Panc1 (cell line): ENCODE data around the gene PMF1.
A peak's percentile ranks its signal among the peaks of the same experiment; 100 is the strongest.

Experiments
- POLR2AphosphoS5 ChIP-seq: IDR thresholded peaks from 2 replicates; pipeline ENCODE4 v1.6.1; 2012; ENCODE audit warnings: mild to moderate bottlenecking, low read depth, low read length, moderate library complexity
- SIN3A ChIP-seq: IDR thresholded peaks from 2 replicates; pipeline ENCODE4 v1.6.1; 2012; ENCODE audit warnings: low read depth, mild to moderate bottlenecking, low read length, moderate library complexity, borderline replicate concordance; ENCODE audit not compliant: insufficient read depth
- TCF7L2 ChIP-seq: IDR thresholded peaks from 2 replicates; pipeline ENCODE4 v1.6.1; 2011; ENCODE audit warnings: mild to moderate bottlenecking, low read depth, low read length, inconsistent platforms
- TF ChIP-seq, protein P1 (sequence below): fragments of 450-650 bp; IDR thresholded peaks from 2 replicates; pipeline ENCODE4 v1.5.1; 2017; ENCODE audit warnings: mild to moderate bottlenecking
- TF ChIP-seq, protein P2 (sequence below), 2 experiments: IDR thresholded peaks; 2 replicates each; pipeline ENCODE4 v1.6.1; 2011 to 2012; ENCODE audit warnings: low read depth in 2 of 2, control low read depth in 1 of 2, low read length in 1 of 2, mild to moderate bottlenecking in 1 of 2, moderate library complexity in 1 of 2; ENCODE audit not compliant: insufficient read depth in 1 of 2

DNA sequence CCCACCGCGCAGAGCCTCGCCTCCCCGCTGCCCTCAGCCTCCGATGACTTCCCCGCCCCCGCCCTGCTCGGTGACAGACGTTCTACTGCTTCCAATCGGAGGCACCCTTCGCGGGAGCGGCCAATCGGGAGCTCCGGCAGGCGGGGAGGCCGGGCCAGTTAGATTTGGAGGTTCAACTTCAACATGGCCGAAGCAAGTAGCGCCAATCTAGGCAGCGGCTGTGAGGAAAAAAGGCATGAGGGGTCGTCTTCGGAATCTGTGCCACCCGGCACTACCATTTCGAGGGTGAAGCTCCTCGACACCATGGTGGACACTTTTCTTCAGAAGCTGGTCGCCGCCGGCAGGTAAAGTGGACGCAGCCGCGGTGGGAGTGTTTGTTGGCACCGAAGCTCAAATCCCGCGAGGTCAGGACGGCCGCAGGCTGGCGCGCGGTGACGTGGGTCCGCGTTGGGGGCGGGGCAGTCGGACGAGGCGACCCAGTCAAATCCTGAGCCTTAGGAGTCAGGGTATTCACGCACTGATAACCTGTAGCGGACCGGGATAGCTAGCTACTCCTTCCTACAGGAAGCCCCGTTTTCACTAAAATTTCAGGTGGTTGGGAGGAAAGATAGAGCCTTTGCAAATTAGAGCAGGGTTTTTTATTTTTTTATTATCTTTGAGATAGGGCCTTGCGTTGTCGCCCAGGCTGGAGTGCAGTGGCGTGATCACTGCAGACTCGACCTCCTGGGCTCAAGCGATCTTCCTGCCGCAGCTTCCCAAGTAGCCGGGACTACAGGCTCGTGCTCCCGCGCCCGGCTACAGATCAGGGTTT is at the start of gene PMF1:
- TF ChIP-seq, protein P1, sequence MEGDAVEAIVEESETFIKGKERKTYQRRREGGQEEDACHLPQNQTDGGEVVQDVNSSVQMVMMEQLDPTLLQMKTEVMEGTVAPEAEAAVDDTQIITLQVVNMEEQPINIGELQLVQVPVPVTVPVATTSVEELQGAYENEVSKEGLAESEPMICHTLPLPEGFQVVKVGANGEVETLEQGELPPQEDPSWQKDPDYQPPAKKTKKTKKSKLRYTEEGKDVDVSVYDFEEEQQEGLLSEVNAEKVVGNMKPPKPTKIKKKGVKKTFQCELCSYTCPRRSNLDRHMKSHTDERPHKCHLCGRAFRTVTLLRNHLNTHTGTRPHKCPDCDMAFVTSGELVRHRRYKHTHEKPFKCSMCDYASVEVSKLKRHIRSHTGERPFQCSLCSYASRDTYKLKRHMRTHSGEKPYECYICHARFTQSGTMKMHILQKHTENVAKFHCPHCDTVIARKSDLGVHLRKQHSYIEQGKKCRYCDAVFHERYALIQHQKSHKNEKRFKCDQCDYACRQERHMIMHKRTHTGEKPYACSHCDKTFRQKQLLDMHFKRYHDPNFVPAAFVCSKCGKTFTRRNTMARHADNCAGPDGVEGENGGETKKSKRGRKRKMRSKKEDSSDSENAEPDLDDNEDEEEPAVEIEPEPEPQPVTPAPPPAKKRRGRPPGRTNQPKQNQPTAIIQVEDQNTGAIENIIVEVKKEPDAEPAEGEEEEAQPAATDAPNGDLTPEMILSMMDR = no peak
- TF ChIP-seq POLR2AphosphoS5 = peak; percentile 95
- 0 out of 2 replicates have a peak, but pooled peaks have one; percentile 49 for TF ChIP-seq TCF7L2
- TF ChIP-seq, protein P2, sequence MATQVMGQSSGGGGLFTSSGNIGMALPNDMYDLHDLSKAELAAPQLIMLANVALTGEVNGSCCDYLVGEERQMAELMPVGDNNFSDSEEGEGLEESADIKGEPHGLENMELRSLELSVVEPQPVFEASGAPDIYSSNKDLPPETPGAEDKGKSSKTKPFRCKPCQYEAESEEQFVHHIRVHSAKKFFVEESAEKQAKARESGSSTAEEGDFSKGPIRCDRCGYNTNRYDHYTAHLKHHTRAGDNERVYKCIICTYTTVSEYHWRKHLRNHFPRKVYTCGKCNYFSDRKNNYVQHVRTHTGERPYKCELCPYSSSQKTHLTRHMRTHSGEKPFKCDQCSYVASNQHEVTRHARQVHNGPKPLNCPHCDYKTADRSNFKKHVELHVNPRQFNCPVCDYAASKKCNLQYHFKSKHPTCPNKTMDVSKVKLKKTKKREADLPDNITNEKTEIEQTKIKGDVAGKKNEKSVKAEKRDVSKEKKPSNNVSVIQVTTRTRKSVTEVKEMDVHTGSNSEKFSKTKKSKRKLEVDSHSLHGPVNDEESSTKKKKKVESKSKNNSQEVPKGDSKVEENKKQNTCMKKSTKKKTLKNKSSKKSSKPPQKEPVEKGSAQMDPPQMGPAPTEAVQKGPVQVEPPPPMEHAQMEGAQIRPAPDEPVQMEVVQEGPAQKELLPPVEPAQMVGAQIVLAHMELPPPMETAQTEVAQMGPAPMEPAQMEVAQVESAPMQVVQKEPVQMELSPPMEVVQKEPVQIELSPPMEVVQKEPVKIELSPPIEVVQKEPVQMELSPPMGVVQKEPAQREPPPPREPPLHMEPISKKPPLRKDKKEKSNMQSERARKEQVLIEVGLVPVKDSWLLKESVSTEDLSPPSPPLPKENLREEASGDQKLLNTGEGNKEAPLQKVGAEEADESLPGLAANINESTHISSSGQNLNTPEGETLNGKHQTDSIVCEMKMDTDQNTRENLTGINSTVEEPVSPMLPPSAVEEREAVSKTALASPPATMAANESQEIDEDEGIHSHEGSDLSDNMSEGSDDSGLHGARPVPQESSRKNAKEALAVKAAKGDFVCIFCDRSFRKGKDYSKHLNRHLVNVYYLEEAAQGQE (IDR thresholded peaks at IDR 0.05; ENCODE audit: insufficient read depth in 1 of 2, low read depth in 2 of 2, low read length in 1 of 2) = no peak
- no peak for TF ChIP-seq SIN3A
